T-cell (primary cell): ENCODE results near the gene ITPK1. TPM values are rescaled to one million over a fixed set of nuclear protein-coding genes. Genes with fewer than 3 reads are reported as not detected.
"Not testable (repeated sequence)": the region's sequence is repeated elsewhere in the genome, so short reads cannot be mapped to it uniquely, and the experiment has no call there.

ENCODE experiments used
- ATAC-seq, 4 experiments: fragments of 200-7000 bp in 3 of 4; fragments of 150-1000 bp in 1 of 4; cut with Tn5 transposase; replicated peaks in 1 of 4; 1 replicate in 3 of 4; 2 replicates in 1 of 4; pipeline ENCODE4 v1.10.0; 2021; ENCODE audit warnings: moderate library complexity in 3 of 4, mild to moderate bottlenecking in 2 of 4, moderate number of reproducible peaks in 1 of 4
- CTCF ChIA-PET, 2 donors: fragments of 300-600 bp; sonication (Branson Sonifier 250); formaldehyde crosslinking; loops; one replicate each; lab custom pipeline; 2022; ENCODE audit warnings: antibody characterized with exemption in 2 of 2; lab: Charles Lee
- POLR2A ChIA-PET, 2 donors: fragments of 300-600 bp; sonication (Branson Sonifier 250); formaldehyde crosslinking; loops; one replicate each; lab custom pipeline; 2022; ENCODE audit warnings: antibody characterized with exemption in 2 of 2; lab: Charles Lee
- DNase-seq, 35 experiments: peaks; one replicate each; pipeline versions ENCODE4 v3.0.0 to v3.0.0-alpha.2; 2013 to 2023
- H3K27ac ChIP-seq: one replicate; pipeline ENCODE4 v1.5.1; 2013; ENCODE audit warnings: low read length
- H3K27me3 ChIP-seq, 2 experiments: replicated peaks in 1 of 2; 1 replicate in 1 of 2; 2 replicates in 1 of 2; pipeline versions ENCODE4 v1.6.1 to v1.7.0; 2013; ENCODE audit warnings: low read length in 1 of 2, mixed read lengths in 1 of 2; ENCODE audit not compliant: control insufficient read depth in 2 of 2, insufficient read depth in 2 of 2; ENCODE audit errors: extremely low read depth in 1 of 2
- H3K36me3 ChIP-seq, 2 donors: 1 replicate in 1 of 2; 2 replicates in 1 of 2; pipeline versions ENCODE4 v1.6.1 to v1.7.0; 2013; ENCODE audit warnings: low read length in 1 of 2; ENCODE audit not compliant: control insufficient read depth in 2 of 2, insufficient read depth in 1 of 2; ENCODE audit errors: extremely low read depth in 1 of 2
- H3K4me1 ChIP-seq, 2 experiments: 1 replicate in 1 of 2; 2 replicates in 1 of 2; pipeline versions ENCODE4 v1.6.1 to v1.7.0; 2013; ENCODE audit warnings: low read length in 2 of 2, mixed read lengths in 1 of 2; ENCODE audit not compliant: insufficient read depth in 2 of 2, control insufficient read depth in 1 of 2; ENCODE audit errors: extremely low read depth in 1 of 2
- H3K4me3 ChIP-seq, 2 donors: 1 replicate in 1 of 2; 2 replicates in 1 of 2; pipeline versions ENCODE4 v1.5.1 to v1.7.0; 2013; ENCODE audit warnings: mild to moderate bottlenecking in 2 of 2, low read length in 1 of 2, moderate library complexity in 1 of 2; ENCODE audit not compliant: control insufficient read depth in 1 of 2; ENCODE audit errors: extremely low read depth in 1 of 2
- H3K9me3 ChIP-seq: 2 replicates; pipeline ENCODE4 v1.7.0; 2013
- H3K27ac Mint-ChIP-seq, 2 donors: one replicate each; pipeline ENCODE4 v1.8.0; 2020 to 2021; ENCODE audit warnings: mild to moderate bottlenecking in 2 of 2, mixed read lengths in 2 of 2
- H3K27me3 Mint-ChIP-seq, 2 donors: one replicate each; pipeline ENCODE4 v1.8.0; 2021 to 2022; ENCODE audit warnings: mixed read lengths in 2 of 2
- H3K36me3 Mint-ChIP-seq: one replicate; pipeline ENCODE4 v1.8.0; 2021; ENCODE audit warnings: mixed read lengths
- H3K4me1 Mint-ChIP-seq, 3 donors: one replicate each; pipeline ENCODE4 v1.8.0; 2020 to 2022; ENCODE audit warnings: mixed read lengths in 3 of 3, mild to moderate bottlenecking in 1 of 3
- H3K4me3 Mint-ChIP-seq, 3 donors: one replicate each; pipeline ENCODE4 v1.8.0; 2020 to 2022; ENCODE audit warnings: mild to moderate bottlenecking in 3 of 3, mixed read lengths in 3 of 3, moderate library complexity in 3 of 3
- H3K9me3 Mint-ChIP-seq, 3 donors: one replicate each; pipeline ENCODE4 v1.8.0; 2020 to 2022; ENCODE audit warnings: mixed read lengths in 3 of 3
- WGBS: methylation state at CpG from one replicate; pipeline ENCODE4 v1.1.5; 2013; ENCODE audit warnings: missing lambda C conversion rate; ENCODE audit not compliant: insufficient coverage; 5-methylcytosine and 5-hydroxymethylcytosine counted together
- total RNA-seq, 35 experiments: library from RNA in 6 of 35; stranded (reverse) in 6 of 35; fragments of 120-200 nt in 1 of 35; gene quantifications; one replicate each; pipeline versions ENCODE4 v1.2.1 to v1.2.4 and lab custom pipeline; 2013 to 2026

ITPK1 gene
- 10 to 100 TPM; 28.0 to 43.0 (median 39.5) TPM for total RNA-seq
- total RNA-seq (2013): 23.9 TPM
- total RNA-seq (lab: John Stamatoyannopoulos, UW): 19.3 to 71.8 (median 43.3) reads per million in 29 experiments

DNA sequence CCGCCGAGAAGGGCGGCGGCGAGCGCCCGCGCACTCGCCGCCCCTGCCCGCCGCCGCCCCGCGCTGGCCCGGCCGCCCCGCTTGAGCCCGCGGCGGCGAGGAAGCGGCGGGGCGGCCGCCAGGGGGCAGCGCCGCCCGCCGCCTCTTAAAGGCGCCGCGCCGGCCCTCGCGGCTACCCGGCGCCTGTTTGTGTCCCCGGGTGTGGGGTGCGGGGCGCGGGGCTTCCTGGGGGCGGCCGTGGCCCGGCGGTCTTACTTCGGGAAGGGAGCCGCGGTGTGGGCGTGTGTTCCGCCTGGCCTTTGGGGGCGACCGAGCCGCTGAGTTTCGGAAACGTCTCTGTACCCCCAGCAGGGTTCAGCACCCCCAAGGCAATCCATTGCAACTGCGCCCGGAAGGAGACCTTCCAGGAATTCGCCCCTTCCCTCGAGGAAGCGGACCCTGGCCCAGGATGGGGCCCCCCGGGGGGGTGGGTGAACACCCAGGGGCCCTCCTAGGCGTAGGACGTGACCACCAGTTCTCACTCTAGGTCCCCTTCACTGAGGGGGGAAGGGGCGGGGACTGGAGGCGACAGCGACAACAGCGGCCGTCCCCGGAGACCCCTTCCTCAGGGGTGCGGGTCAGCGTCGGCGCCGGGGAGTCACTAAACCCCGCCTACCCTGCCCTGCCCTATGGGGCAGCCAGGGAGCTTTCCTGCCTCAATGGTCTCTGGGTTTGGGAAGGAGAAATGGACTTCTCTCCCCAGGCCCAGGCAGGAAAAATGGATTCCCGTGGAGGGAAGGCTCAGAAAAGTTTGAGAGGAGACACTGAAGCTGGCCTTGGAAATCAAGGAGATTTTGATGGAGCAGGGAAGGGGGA lies at the start of gene ITPK1:
Gene ITPK1 (minus strand): TSS at position 105 of the 855 bp plus-strand sequence. CDS start 762 bp downstream, outside the sequence.
- Histone ChIP-seq H3K4me1 (peaks cover 16 to 41% of the 10 kb centered on the region in 2 experiments), H3K27me3 (no peaks in the 10 kb centered on the region), H3K4me3 (peak within 1 kb of the TSS; percentile 64 to 72), H3K9me3 (no peaks in the 10 kb centered on the region), H3K36me3 (no peaks in the 10 kb centered on the region), H3K27ac (peak within 1 kb of the TSS; percentile 89)
- Mint-ChIP-seq H3K4me1 (peaks cover 22 to 28% (median 25%) of the 10 kb centered on the region in 3 donors), H3K9me3 (no peaks in the 10 kb centered on the region), H3K27me3 (no peaks in the 10 kb centered on the region), H3K27ac (peak within 1 kb of the TSS; percentile 74 to 75), H3K36me3 (no peaks in the 10 kb centered on the region), H3K4me3 (peak within 1 kb of the TSS; percentile 80 to 89 (median 82))
- 0% methylated on average over 66 of the region's 77 CpGs for WGBS
- ChIA-PET POLR2A (no interaction called here), CTCF (interaction anchor here (0.6 to 3.4 kb wide), 7 partner anchors 11 to 103 kb away, joined by 3 to 66 read pairs (median 4); partner anchors contain the start of genes LYSET (in 1 of the 2) and MOAP1 (in 1 of the 2))
- peak; percentile 60 to 69 (median 67) for ATAC-seq
- peak in 29 of 35 experiments; percentile 17 to 78 (median 35) for DNase-seq

- Mint-ChIP-seq H3K27me3 (no peaks in the 10 kb centered on the region), H3K4me1 (no peaks in the 10 kb centered on the region), H3K9me3 (no peaks in the 10 kb centered on the region), H3K36me3 (no peaks in the 10 kb centered on the region), H3K4me3 (no peak overlapping the region), H3K27ac (no peak overlapping the region)
- Histone ChIP-seq H3K4me3 (no peak overlapping the region), H3K9me3 (no peaks in the 10 kb centered on the region), H3K36me3 (no peaks in the 10 kb centered on the region), H3K27ac (no peak overlapping the region), H3K4me1 (no peaks in the 10 kb centered on the region), H3K27me3 (no peaks in the 10 kb centered on the region)
- ChIA-PET CTCF (interaction anchor here (0.8 to 1.0 kb wide), 2 partner anchors 12 to 229 kb away, joined by 3 read pairs; no protein-coding TSS in a partner anchor), POLR2A (interaction anchor here in 1 of 2 donors (0.6 kb wide), 1 partner anchor 15 kb away, joined by 7 read pairs; no protein-coding TSS in a partner anchor)
- no peak for ATAC-seq
- WGBS: no CpG with 5 or more reads among the region's 5 CpGs
- DNase-seq: no peak
Observed at GRCh38 chr14:93163564-93163963, 47.8 kb upstream of the ITPK1 start.

DNA sequence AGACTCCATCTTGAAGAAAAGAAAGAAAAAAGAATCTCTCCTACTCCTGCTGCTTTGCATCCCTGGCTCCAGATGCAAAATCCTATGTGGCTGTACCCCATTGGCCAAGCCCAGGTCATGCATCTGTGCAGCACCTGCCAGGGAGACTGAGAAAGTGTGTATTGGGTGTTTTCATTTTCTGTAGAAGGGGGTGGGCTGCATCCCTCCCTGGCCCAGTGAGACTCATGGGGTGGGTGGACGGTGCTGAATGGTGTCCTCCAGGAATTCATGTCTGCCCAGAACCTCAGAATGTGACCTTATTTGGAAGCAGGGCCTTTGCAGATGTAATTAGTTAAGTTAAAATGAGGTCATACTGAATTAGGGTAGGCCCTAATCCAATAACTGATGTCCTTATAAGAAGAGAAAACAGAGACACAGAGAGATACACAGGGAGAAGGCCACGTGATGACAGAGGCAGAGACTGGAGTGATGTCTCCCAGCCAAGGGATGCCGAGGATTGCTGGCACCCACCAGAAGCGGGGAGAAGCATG lies 45.8 kb upstream of the ITPK1 start:
- Mint-ChIP-seq H3K9me3 (no peaks in the 10 kb centered on the region), H3K27ac (no peak overlapping the region), H3K27me3 (no peaks in the 10 kb centered on the region), H3K4me3 (no peak overlapping the region), H3K4me1 (no peaks in the 10 kb centered on the region), H3K36me3 (no peaks in the 10 kb centered on the region)
- CTCF ChIA-PET: no interaction called here
- Histone ChIP-seq H3K27me3 (no peaks in the 10 kb centered on the region), H3K27ac (no peak overlapping the region), H3K9me3 (no peaks in the 10 kb centered on the region), H3K4me3 (no peak overlapping the region), H3K4me1 (no peaks in the 10 kb centered on the region), H3K36me3 (no peaks in the 10 kb centered on the region)
- POLR2A ChIA-PET: no interaction called here
- no peak for ATAC-seq
- 64% methylated on average over 3 of the region's 4 CpGs for WGBS
- no peak for DNase-seq

DNA sequence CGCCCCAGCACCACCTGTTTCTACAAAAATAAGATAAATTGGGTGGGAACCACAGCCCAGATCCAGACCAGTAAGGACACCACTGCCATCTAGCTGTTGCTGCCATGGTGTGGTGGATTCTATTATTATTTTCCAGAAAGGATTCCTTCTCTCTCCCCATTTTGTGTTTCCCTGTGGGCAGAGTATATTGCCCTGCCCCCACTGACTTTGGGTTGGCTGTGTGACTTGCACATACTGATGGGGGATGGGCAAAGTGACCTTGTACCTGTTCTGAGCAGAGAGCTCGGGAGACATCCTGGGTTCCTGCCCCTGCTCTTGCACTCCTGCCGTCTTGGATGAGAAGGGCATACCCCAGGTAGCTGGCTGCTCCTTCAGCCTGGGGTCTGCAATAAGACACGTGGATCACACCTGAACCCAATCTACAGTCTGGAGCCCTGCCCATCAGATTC lies 44.7 kb upstream of the ITPK1 start:
- ATAC-seq: peak in 1 of 4 experiments; percentile 29
- POLR2A ChIA-PET: no interaction called here

DNA sequence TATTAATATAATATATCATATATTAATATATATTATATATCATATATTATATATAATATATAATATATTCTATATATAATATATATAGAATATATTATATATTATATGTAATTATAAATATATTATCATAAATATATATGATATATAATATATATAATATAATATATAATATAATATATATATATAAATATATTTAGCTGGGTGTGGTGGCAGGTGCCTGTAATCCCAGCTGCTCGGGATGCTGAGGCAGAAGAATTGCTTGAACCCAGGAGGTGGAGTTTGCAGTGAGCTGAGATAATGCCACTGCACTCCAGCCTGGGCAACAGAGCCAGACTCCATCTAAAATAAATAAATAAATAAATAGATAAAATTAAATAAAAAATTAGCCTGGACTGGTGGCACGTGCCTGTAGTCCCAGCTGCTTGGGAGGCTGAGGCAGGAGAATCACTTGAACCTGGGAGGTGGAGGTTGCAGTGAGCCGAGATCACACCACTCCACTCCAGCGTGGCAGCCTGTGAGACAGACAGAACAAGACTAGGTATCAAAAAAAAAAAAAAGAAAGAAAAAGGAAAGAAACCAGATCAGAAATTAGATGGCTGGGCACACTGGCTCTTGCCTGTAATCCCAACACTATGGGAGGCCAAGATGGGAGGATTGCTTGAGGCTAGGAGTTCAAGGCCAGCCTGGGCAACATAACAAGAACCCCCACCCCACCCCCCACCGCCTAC lies 44.1 kb upstream of the ITPK1 start:
- POLR2A ChIA-PET, DNase-seq, CTCF ChIA-PET, H3K4me3 Mint-ChIP-seq, H3K9me3 Mint-ChIP-seq, H3K27ac ChIP-seq, H3K4me3 ChIP-seq, H3K27me3 ChIP-seq, H3K27ac Mint-ChIP-seq, H3K36me3 Mint-ChIP-seq, H3K9me3 ChIP-seq, H3K27me3 Mint-ChIP-seq, H3K4me1 ChIP-seq, ATAC-seq, H3K4me1 Mint-ChIP-seq, H3K36me3 ChIP-seq: not testable (repeated sequence)
- no CpG with 5 or more reads among the region's 5 CpGs for WGBS

More for the DNA sequence above, 44.7 kb upstream of the ITPK1 start:
- Histone ChIP-seq H3K27ac (no peak overlapping the region), H3K27me3 (no peaks in the 10 kb centered on the region), H3K36me3 (no peaks in the 10 kb centered on the region), H3K4me1 (no peaks in the 10 kb centered on the region), H3K9me3 (no peaks in the 10 kb centered on the region), H3K4me3 (no peak overlapping the region)
- Mint-ChIP-seq H3K4me1 (no peaks in the 10 kb centered on the region), H3K27me3 (no peaks in the 10 kb centered on the region), H3K36me3 (no peaks in the 10 kb centered on the region), H3K27ac (peak overlapping the region in 1 of 2 donors; percentile 36), H3K9me3 (no peaks in the 10 kb centered on the region), H3K4me3 (no peak overlapping the region)
- no peak for DNase-seq
- CTCF ChIA-PET: no interaction called here
- WGBS: 70% methylated on average over 3 of the region's 4 CpGs

GRCh38 chr14:93158349-93158748 lies 42.6 kb upstream of the ITPK1 start:
- H3K4me1 ChIP-seq, ATAC-seq, H3K27ac Mint-ChIP-seq, H3K4me3 ChIP-seq, DNase-seq, H3K4me3 Mint-ChIP-seq, H3K27ac ChIP-seq, POLR2A ChIA-PET, H3K36me3 ChIP-seq, H3K4me1 Mint-ChIP-seq, H3K27me3 ChIP-seq, H3K9me3 Mint-ChIP-seq, H3K27me3 Mint-ChIP-seq, H3K36me3 Mint-ChIP-seq, H3K9me3 ChIP-seq: not testable (repeated sequence)
- CTCF ChIA-PET: interaction anchor here in 1 of 2 donors (1.0 kb wide), 1 partner anchor 12 kb away, joined by 3 read pairs; no protein-coding TSS in a partner anchor
- 73% methylated on average over 2 of the region's 7 CpGs for WGBS
